Subcutaneous adipose tissue (tissue), 4 donors: ENCODE results near the gene CSNK1D. TPM values are rescaled to one million over a fixed set of nuclear protein-coding genes. Genes with fewer than 3 reads are reported as not detected.

Experiments used
- total RNA-seq, 4 donors: library from RNA; depleted of rRNA; stranded (reverse); fragments of >200 nt; gene quantifications; one replicate each; pipeline ENCODE4 v1.1.0, GENCODE V29; 2016
- TF ChIP-seq, protein P1 (sequence below): fragments of 450-650 bp; IDR thresholded peaks from one replicate; pipeline ENCODE4 v1.5.1; 2016; ENCODE audit warnings: low read depth, mild to moderate bottlenecking, control low read depth, antibody characterized with exemption, moderate library complexity

CSNK1D gene
- total RNA-seq, 4 donors from 2014 or later = 55.1 to 139 (median 64.5) TPM

DNA sequence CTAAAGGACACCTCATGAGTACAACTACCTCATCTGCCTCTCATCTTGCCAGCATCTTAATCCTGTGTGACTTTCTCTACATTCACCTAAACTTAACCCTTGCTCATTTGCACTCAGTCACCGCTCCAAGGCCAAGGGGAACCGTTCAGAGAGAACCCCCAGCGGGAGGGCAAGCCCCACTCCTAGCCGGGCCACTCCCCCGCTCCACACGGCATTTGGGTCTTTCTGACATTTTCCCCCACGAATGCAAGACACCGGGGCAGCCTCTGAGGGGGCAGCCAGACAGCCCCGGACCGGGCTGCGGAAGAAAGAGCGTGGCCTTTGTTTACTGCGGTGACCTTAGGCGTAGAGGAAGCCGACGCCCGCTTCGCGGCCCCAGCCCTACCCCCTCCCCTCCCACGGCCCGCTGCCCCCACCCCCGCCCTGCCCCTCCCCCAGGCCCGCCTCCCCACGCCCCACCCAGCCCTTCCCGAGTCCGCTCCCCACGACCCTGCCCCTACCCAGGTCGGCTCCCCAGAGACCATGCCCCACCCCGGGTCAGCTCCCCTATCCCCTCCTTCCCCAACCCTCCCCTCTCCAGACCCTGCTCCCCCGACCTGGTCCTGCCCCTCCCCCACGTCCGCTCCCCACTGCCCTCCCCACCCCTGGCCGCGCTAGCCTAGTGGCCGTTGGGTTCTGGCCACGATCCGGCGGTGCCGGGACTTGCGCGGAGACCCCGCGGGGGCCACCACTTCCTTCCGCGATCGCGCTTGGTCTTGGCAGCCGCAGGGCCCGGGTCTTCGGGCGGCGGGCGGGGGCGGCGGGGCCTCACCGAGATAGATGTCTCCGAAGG, 789 bp downstream of the CSNK1D start:
- TF ChIP-seq, protein P1, sequence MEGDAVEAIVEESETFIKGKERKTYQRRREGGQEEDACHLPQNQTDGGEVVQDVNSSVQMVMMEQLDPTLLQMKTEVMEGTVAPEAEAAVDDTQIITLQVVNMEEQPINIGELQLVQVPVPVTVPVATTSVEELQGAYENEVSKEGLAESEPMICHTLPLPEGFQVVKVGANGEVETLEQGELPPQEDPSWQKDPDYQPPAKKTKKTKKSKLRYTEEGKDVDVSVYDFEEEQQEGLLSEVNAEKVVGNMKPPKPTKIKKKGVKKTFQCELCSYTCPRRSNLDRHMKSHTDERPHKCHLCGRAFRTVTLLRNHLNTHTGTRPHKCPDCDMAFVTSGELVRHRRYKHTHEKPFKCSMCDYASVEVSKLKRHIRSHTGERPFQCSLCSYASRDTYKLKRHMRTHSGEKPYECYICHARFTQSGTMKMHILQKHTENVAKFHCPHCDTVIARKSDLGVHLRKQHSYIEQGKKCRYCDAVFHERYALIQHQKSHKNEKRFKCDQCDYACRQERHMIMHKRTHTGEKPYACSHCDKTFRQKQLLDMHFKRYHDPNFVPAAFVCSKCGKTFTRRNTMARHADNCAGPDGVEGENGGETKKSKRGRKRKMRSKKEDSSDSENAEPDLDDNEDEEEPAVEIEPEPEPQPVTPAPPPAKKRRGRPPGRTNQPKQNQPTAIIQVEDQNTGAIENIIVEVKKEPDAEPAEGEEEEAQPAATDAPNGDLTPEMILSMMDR = no peak

DNA sequence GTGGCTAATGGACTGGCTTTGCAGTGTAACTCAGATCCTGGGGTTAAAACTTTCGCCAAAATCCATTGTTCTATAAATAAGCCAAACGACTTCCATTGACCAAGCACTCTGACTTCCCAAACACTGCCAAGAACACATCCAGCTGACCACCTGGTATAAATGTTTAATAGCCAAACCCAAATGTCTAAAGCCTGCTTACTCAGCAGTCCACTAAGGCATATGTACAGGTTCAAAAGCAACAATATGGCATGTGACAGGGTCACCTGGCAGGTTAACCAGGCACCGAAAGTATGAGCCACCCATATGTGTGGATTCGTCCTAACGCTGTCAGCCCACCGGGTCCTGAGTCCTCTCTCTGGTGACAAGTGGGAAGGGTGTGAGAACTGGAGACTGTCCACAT, 2.1 kb downstream of the CSNK1D start:
- TF ChIP-seq, protein P1 = no peak

DNA sequence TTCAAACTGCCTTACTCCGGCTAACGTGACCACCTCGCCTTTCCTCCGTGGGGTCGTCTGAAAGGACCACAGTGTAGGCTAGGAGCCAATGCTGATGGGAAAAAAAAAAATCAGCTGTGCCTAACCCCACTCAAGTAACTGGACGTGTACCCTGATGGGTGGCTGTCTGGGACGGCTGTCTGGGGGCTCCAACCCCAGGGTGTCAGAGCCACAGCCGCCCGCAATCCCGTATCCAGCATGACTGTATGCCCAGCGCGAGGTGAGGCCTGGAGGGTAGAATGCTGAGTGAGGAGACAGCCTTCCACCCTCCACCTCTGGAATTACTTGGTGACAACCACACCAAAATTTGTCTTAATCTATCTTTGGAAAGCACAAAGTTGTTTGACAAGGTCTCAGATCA, 2.8 kb downstream of the CSNK1D start:
- TF ChIP-seq, protein P1 = no peak

DNA sequence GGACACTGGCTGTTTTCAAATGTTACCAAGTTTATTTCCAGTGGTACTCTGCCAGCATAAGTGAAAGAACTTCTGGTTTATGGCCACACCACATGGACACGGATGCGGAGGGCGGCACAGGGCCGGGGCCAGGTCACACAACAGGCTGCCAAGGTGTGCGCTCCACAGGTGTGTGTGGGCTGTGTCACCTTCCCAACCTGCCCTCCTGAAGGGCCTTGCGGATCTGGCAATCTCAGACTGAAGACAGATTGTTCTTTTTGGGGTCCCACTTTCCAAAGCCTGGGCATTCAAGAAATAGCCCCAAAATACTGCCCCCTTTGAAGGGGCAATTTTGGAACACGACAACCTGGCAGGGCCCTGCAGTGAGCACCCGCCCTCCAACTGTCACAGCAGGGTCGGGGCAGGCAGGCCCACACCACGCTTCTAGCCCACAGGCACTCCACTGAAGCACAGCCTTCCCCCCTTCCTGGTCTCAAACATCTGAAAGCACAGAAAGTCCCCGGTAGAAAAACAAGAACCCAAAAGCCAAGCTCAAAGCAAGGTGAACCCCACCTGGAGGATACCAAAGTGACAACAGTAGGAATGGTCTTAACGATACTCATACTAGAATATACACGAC, 3.5 kb downstream of the CSNK1D start:
- TF ChIP-seq, protein P1 = no peak

DNA sequence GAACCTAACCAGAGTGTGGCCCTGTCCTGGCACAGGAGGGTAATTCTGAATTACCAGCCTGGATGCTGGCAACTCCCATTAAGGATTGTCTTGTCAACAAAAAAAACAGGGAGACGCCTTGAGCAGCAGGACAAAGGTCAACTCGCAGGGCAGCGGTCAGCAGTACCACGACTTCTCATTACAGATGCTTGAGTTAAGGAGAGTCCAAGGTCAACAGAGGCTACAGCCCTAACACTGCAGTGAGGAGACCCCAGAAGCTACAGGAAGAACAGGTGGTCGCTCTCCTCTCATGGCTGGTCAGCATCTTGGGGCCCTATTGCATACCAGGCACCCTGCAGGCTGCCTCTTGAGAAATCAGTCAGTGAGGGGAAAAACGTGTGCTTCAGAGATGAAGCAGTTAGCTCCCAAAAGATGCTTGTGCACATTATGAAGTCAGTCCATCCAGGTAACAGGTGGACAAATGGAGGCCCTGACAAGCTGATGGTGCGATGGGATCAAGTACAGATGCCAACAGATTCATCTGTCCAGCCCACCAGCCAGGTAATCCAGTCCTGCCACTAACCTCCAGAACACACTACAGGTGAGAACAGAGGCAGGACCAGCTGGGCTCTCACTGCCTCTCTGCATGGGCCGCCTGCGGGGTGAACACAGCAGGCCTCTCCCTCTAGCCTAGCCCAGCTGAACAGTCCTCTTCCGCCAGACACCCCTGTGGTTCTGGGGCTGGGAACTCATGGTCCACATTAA, 4.2 kb downstream of the CSNK1D start:
- TF ChIP-seq, protein P1 = no peak

DNA sequence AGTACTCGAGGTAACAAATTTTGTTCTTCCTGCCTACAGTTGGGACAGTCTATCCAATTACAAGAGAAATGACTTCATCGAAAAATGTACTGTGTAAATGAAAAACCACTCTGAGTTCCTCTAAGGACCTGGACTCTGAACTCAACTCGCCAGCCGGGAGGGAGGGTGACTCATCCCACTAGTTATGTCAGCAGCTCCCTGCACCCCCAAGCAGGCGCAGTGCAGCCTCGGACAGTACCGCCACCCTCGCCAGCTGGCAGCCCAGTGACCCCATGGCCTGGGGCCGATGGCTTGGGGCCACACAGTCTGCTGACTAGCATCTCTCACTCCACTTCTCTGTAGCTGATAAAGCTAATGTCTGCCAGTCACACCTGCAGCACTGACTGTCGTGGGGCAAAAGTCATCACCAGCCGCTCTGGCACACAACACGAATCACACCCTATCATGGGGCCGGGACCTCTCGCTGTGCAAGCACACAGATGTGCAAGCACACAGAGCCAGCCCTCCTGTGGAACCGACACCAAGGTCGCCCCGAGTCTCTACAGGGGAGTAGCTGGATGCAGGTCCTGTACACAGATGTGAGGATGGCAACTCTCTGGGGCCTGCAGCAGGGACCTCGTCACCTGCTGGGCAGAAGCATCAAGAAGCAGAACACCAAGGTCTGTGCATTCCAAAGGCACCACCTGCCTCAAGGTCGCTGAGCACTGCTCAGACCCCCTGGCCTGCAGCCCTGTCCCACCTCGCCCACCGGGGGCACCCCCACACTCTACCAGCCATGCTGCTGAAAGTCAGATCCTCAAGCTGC, 5.7 kb downstream of the CSNK1D start:
- TF ChIP-seq, protein P1 = no peak
